ENCODE measurements around the gene DNAJC9. TPM values are rescaled to one million over a fixed set of nuclear protein-coding genes. Genes with fewer than 3 reads are reported as not detected.
A peak's percentile ranks its signal among the peaks of the same experiment; 100 is the strongest.

DNAJC9 gene
- total RNA-seq, 2 donors from 2014 or later, result 5.9 to 9.6 TPM

GRCh38 chr10:73232887-73233286 is 14.2 kb downstream of the DNAJC9 start:
- Histone ChIP-seq H3K4me3 (no peak overlapping the region), H3K9me3 (no peaks in the 10 kb centered on the region), H3K36me3 (replicated peaks in 1 of 2; ENCODE audit: insufficient read depth in 1 of 2, low read depth in 2 of 2) (peaks cover 0 to 1% of the 10 kb centered on the region in 2 donors), H3K27ac (no peak overlapping the region), H3K4me1 (no peaks in the 10 kb centered on the region), H3K27me3 (no peaks in the 10 kb centered on the region)
- no peak for ATAC-seq
- intact Hi-C loops (cut with DNase I), result no loop called here
- 82 to 86% methylated on average over 8 of the region's 8 CpGs for WGBS, 2 donors
- TF ChIP-seq, protein P1, sequence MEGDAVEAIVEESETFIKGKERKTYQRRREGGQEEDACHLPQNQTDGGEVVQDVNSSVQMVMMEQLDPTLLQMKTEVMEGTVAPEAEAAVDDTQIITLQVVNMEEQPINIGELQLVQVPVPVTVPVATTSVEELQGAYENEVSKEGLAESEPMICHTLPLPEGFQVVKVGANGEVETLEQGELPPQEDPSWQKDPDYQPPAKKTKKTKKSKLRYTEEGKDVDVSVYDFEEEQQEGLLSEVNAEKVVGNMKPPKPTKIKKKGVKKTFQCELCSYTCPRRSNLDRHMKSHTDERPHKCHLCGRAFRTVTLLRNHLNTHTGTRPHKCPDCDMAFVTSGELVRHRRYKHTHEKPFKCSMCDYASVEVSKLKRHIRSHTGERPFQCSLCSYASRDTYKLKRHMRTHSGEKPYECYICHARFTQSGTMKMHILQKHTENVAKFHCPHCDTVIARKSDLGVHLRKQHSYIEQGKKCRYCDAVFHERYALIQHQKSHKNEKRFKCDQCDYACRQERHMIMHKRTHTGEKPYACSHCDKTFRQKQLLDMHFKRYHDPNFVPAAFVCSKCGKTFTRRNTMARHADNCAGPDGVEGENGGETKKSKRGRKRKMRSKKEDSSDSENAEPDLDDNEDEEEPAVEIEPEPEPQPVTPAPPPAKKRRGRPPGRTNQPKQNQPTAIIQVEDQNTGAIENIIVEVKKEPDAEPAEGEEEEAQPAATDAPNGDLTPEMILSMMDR (IDR thresholded peaks at IDR 0.05), result no peak
- no peak for DNase-seq

GRCh38 chr10:73229567-73229966 is 17.5 kb downstream of the DNAJC9 start:
- H3K27ac ChIP-seq, result no peak overlapping the region
- TF ChIP-seq, protein P1 (IDR thresholded peaks at IDR 0.05), result no peak
- TF ChIP-seq POLR2A (IDR thresholded peaks at IDR 0.05), result no peak
- H3K36me3 ChIP-seq (replicated peaks in 1 of 2; ENCODE audit: insufficient read depth in 1 of 2, low read depth in 2 of 2), result no peaks in the 10 kb centered on the region
- no peaks in the 10 kb centered on the region for H3K9me3 ChIP-seq
- no peaks in the 10 kb centered on the region for H3K27me3 ChIP-seq
- no peak overlapping the region for H3K4me3 ChIP-seq
- WGBS, 2 donors, result 80 to 89% methylated on average over 6 of the region's 6 CpGs
- DNase-seq (peak in 1 of 4 donors; percentile 8), ATAC-seq (no peak)
- no peaks in the 10 kb centered on the region for H3K4me1 ChIP-seq
- intact Hi-C loops (cut with DNase I), result no loop called here

- no peak overlapping the region for H3K4me3 ChIP-seq
- no peaks in the 10 kb centered on the region for H3K27me3 ChIP-seq
- H3K27ac ChIP-seq, result no peak overlapping the region
- no peaks in the 10 kb centered on the region for H3K36me3 ChIP-seq (replicated peaks in 1 of 2; ENCODE audit: insufficient read depth in 1 of 2, low read depth in 2 of 2)
- H3K9me3 ChIP-seq, result no peaks in the 10 kb centered on the region
- DNase-seq (no peak), ATAC-seq (no peak)
- TF ChIP-seq, protein P1 (IDR thresholded peaks at IDR 0.05), result no peak
- TF ChIP-seq POLR2A (IDR thresholded peaks at IDR 0.05), result no peak
- intact Hi-C loops (cut with DNase I), result no loop called here
- WGBS, 2 donors, result 77 to 81% methylated on average over 3 of the region's 3 CpGs
- H3K4me1 ChIP-seq, result no peaks in the 10 kb centered on the region
Observed at GRCh38 chr10:73228247-73228646, 18.8 kb downstream of the DNAJC9 start.

GRCh38 chr10:73226663-73227062 is 20.4 kb downstream of the DNAJC9 start:
- TF ChIP-seq POLR2A (IDR thresholded peaks at IDR 0.05), result no peak
- TF ChIP-seq, protein P1 (IDR thresholded peaks at IDR 0.05), result no peak
- H3K4me1 ChIP-seq, result no peaks in the 10 kb centered on the region
- H3K27ac ChIP-seq, result no peak overlapping the region
- H3K4me3 ChIP-seq, result no peak overlapping the region
- DNase-seq, result no peak
- no peaks in the 10 kb centered on the region for H3K9me3 ChIP-seq
- intact Hi-C loops (cut with DNase I), result no loop called here
- H3K36me3 ChIP-seq (replicated peaks in 1 of 2; ENCODE audit: insufficient read depth in 1 of 2, low read depth in 2 of 2), result no peaks in the 10 kb centered on the region
- no peak for ATAC-seq
- no peaks in the 10 kb centered on the region for H3K27me3 ChIP-seq

- no peak overlapping the region for H3K4me3 ChIP-seq
- no peaks in the 10 kb centered on the region for H3K36me3 ChIP-seq (replicated peaks in 1 of 2; ENCODE audit: insufficient read depth in 1 of 2, low read depth in 2 of 2)
- no peaks in the 10 kb centered on the region for H3K27me3 ChIP-seq
- TF ChIP-seq, protein P1 (IDR thresholded peaks at IDR 0.05), result no peak
- no peak for TF ChIP-seq POLR2A (IDR thresholded peaks at IDR 0.05)
- no peak for ATAC-seq
- no peak for DNase-seq
- no peak overlapping the region for H3K27ac ChIP-seq
- H3K4me1 ChIP-seq, result no peaks in the 10 kb centered on the region
- H3K9me3 ChIP-seq, result no peaks in the 10 kb centered on the region
- intact Hi-C loops (cut with DNase I), result no loop called here
Observed at GRCh38 chr10:73225518-73225917, 21.5 kb downstream of the DNAJC9 start.
